ENCODE results near the gene PDIA2. TPM values are rescaled to one million over a fixed set of nuclear protein-coding genes. Genes with fewer than 3 reads are reported as not detected.

PDIA2 gene
- total and polyA plus RNA-seq, 2 donors from 2014 or later: not detected

DNA sequence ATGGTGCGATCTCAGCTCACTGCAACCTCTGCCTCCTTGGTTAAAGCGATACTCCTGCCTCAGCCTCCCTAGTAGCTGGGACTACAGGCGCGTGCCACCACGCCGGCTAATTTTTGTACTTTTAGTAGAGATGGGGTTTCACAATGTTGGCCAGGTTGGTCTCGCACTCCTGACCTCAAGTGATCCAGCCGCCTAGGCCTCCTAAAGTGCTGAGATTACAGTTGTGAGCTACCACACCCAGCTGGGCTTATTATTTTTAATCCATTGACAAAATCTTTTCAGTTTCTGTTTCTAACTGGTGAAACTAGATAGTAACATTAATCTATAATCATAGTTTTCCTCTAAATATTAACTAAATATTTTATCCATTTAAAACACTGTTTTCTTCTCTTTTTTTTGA is 42.4 kb upstream of the PDIA2 start:
- no peak for FAIRE-seq
- peak in 1 of 5 donors; percentile 22 for DNase-seq
- TF ChIP-seq, protein P1, sequence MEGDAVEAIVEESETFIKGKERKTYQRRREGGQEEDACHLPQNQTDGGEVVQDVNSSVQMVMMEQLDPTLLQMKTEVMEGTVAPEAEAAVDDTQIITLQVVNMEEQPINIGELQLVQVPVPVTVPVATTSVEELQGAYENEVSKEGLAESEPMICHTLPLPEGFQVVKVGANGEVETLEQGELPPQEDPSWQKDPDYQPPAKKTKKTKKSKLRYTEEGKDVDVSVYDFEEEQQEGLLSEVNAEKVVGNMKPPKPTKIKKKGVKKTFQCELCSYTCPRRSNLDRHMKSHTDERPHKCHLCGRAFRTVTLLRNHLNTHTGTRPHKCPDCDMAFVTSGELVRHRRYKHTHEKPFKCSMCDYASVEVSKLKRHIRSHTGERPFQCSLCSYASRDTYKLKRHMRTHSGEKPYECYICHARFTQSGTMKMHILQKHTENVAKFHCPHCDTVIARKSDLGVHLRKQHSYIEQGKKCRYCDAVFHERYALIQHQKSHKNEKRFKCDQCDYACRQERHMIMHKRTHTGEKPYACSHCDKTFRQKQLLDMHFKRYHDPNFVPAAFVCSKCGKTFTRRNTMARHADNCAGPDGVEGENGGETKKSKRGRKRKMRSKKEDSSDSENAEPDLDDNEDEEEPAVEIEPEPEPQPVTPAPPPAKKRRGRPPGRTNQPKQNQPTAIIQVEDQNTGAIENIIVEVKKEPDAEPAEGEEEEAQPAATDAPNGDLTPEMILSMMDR (IDR thresholded peaks at IDR 0.05; ENCODE audit: borderline replicate concordance, extremely low read depth, insufficient read depth): no peak
- Histone ChIP-seq H3K4me3 (ENCODE audit: low read length in 3 of 3) (no peak overlapping the region), H3K9me3 (ENCODE audit: control insufficient read depth in 2 of 3, insufficient read depth in 1 of 3, low read length in 3 of 3) (no peaks in the 10 kb centered on the region), H3K36me3 (ENCODE audit: control insufficient read depth in 2 of 3, insufficient read depth in 3 of 3, low read length in 3 of 3) (no peaks in the 10 kb centered on the region), H3K27ac (ENCODE audit: low read depth in 2 of 2, low read length in 2 of 2) (no peak overlapping the region), H3K27me3 (ENCODE audit: control insufficient read depth, insufficient read depth, low read length) (no peaks in the 10 kb centered on the region), H3K4me1 (ENCODE audit: control insufficient read depth in 2 of 3, insufficient read depth in 2 of 3, low read depth in 1 of 3, low read length in 3 of 3) (peaks cover 0 to 4% (median 0%) of the 10 kb centered on the region in 3 donors), H3K9ac (ENCODE audit: low read length in 3 of 3) (no peak overlapping the region)
- intact Hi-C loops (cut with DNase I): no loop called here

DNA sequence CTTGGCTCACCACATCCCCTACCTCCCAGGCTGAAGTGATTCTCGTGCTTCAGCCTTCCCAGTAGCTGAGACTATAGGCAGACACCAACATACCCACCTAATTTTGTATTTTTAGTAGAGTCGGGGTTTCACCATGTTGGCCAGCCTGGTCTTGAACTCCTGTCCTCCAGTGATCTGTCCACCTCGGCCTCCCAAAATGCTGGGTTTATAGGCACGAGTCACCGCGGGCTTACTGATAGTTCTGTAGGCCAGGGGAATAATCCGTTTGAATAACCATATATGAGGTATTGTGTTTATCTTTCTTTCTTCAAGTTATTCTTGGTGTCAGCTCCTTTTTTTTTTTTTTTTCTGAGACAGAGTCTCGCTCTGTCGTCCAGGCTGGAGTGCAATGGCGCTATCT is 40.7 kb upstream of the PDIA2 start:
- Histone ChIP-seq H3K9ac (ENCODE audit: low read length in 3 of 3) (no peak overlapping the region), H3K27ac (ENCODE audit: low read depth in 2 of 2, low read length in 2 of 2) (no peak overlapping the region), H3K4me3 (ENCODE audit: low read length in 3 of 3) (no peak overlapping the region), H3K27me3 (ENCODE audit: control insufficient read depth, insufficient read depth, low read length) (no peaks in the 10 kb centered on the region), H3K4me1 (ENCODE audit: control insufficient read depth in 2 of 3, insufficient read depth in 2 of 3, low read depth in 1 of 3, low read length in 3 of 3) (peaks cover 0 to 4% (median 0%) of the 10 kb centered on the region in 3 donors), H3K9me3 (ENCODE audit: control insufficient read depth in 2 of 3, insufficient read depth in 1 of 3, low read length in 3 of 3) (no peaks in the 10 kb centered on the region), H3K36me3 (ENCODE audit: control insufficient read depth in 2 of 3, insufficient read depth in 3 of 3, low read length in 3 of 3) (no peaks in the 10 kb centered on the region)
- DNase-seq: peak in 1 of 5 donors; percentile 16
- FAIRE-seq: no peak
- intact Hi-C loops (cut with DNase I): no loop called here
- TF ChIP-seq, protein P1 (IDR thresholded peaks at IDR 0.05; ENCODE audit: borderline replicate concordance, extremely low read depth, insufficient read depth): no peak

DNA sequence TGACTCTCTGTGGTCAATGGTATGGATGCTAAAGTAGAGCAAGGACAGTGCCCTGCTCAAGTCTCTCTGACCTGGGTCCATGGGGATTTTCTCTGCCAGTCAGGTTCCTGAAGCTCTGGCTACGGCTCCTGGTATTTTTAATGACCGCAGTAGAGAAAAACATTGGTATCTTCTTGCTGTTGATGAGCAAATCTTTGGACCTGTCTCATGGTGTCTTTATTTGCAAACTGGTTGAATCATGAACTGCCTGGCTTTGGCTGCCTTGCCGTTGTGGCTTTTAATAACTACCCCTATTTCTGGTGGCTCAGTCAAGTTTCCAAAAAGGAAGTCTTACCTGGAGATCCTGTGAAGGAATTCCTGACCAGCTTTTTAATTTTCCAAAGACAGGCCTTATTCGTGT is 39.6 kb upstream of the PDIA2 start:
- Histone ChIP-seq H3K36me3 (ENCODE audit: control insufficient read depth in 2 of 3, insufficient read depth in 3 of 3, low read length in 3 of 3) (no peaks in the 10 kb centered on the region), H3K27ac (ENCODE audit: low read depth in 2 of 2, low read length in 2 of 2) (no peak overlapping the region), H3K9me3 (ENCODE audit: control insufficient read depth in 2 of 3, insufficient read depth in 1 of 3, low read length in 3 of 3) (no peaks in the 10 kb centered on the region), H3K9ac (ENCODE audit: low read length in 3 of 3) (no peak overlapping the region), H3K4me3 (ENCODE audit: low read length in 3 of 3) (no peak overlapping the region), H3K27me3 (ENCODE audit: control insufficient read depth, insufficient read depth, low read length) (no peaks in the 10 kb centered on the region), H3K4me1 (ENCODE audit: control insufficient read depth in 2 of 3, insufficient read depth in 2 of 3, low read depth in 1 of 3, low read length in 3 of 3) (peaks cover 0 to 4% (median 0%) of the 10 kb centered on the region in 3 donors)
- TF ChIP-seq, protein P1 (IDR thresholded peaks at IDR 0.05; ENCODE audit: borderline replicate concordance, extremely low read depth, insufficient read depth): no peak
- FAIRE-seq (no peak), DNase-seq (no peak)
- intact Hi-C loops (cut with DNase I): no loop called here

DNA sequence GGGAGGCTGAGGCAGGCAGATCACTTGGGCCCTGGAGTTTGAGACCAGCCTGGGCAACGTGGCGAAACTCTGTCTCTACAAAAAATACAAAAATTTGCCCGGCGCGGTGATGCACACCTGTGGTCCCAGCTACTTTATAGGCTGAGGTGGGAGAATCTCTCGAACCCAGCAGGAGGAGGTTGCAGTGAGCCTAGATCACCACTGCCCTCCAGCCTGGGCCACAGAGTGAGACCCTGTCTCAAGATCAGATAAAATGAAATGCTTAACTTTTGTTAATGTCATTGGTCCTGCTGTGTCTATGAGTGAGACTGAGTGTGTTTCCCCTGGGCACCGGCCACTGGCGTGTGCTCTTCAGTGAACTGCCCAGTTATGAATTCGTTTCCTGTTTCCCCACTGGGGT is 37.9 kb upstream of the PDIA2 start:
- Histone ChIP-seq H3K4me3 (ENCODE audit: low read length in 3 of 3) (no peak overlapping the region), H3K9me3 (ENCODE audit: control insufficient read depth in 2 of 3, insufficient read depth in 1 of 3, low read length in 3 of 3) (no peaks in the 10 kb centered on the region), H3K9ac (ENCODE audit: low read length in 3 of 3) (no peak overlapping the region), H3K27ac (ENCODE audit: low read depth in 2 of 2, low read length in 2 of 2) (no peak overlapping the region), H3K4me1 (ENCODE audit: control insufficient read depth in 2 of 3, insufficient read depth in 2 of 3, low read depth in 1 of 3, low read length in 3 of 3) (peaks cover 0 to 2% (median 0%) of the 10 kb centered on the region in 3 donors), H3K27me3 (ENCODE audit: control insufficient read depth, insufficient read depth, low read length) (no peaks in the 10 kb centered on the region), H3K36me3 (ENCODE audit: control insufficient read depth in 2 of 3, insufficient read depth in 3 of 3, low read length in 3 of 3) (peaks cover 0 to under 1% (median 0%) of the 10 kb centered on the region in 3 donors)
- DNase-seq (peak in 1 of 5 donors; percentile 29), FAIRE-seq (no peak)
- TF ChIP-seq, protein P1 (IDR thresholded peaks at IDR 0.05; ENCODE audit: borderline replicate concordance, extremely low read depth, insufficient read depth): no peak
- intact Hi-C loops (cut with DNase I): no loop called here

Measured in kidney (tissue), 14 donors.